Left forelimb (tissue), 1 donor: Measurements from ENCODE around the gene TMEM248.
"Not testable (repeated sequence)": the region's sequence is repeated elsewhere in the genome, so short reads cannot be mapped to it uniquely, and the experiment has no call there.

Experiments used
- DNase-seq: peaks from one replicate; pipeline ENCODE4 v3.0.0-alpha.2; 2018; ENCODE audit warnings: low spot score

Gene TMEM248

DNA sequence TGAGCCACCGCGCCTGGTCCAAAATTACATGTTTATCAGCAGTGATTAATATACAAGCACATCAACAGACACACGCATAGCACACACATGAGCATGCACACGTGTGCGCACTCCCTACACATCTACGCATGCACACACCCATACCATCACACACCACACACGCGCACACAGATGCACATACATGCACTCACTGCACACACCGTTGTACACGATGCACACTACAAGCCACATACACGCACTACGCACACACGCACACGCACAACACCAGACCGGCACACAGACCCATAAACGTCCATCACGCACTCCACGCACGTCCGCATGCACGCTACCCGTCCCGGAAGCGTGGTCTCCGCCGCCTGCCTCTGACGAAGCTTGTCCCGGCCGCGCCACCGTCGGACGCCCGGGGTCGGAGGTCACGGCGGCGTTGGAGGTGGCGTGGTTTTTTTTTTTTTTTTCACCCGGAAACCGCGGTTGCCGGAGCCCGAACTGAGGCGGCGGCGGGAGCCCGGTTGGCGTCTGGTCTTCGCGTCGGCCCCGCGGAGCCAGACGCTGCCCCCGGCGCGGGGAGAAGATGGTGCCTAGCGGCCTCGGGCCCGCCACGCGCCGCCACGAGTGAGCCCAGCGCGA is at the start of gene TMEM248:
TSS of gene TMEM248 (plus strand) at position 457 of the 627 bp plus-strand sequence. CDS start 20,641 bp downstream, outside the sequence.
- peak; percentile 93 for DNase-seq

DNA sequence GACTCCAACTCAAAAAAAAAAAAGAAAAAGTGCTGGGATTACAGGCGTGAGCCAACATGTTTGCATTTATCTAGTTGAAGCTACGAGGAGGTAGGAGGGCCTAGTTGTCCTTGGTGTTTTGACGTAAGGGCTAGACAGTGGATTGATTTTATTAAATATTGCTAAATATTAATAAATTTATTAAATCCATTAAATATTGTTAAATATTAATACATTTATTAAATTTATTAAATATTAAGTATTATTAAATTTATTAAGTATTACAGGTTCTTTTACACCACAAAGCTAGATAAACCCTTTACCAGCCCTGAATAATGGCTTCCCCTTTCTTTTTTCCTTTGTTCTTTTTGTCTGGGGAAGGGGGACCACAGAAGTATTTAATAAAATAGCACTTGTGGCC is 47.5 kb upstream of the TMEM248 start:
- no peak for DNase-seq

DNA sequence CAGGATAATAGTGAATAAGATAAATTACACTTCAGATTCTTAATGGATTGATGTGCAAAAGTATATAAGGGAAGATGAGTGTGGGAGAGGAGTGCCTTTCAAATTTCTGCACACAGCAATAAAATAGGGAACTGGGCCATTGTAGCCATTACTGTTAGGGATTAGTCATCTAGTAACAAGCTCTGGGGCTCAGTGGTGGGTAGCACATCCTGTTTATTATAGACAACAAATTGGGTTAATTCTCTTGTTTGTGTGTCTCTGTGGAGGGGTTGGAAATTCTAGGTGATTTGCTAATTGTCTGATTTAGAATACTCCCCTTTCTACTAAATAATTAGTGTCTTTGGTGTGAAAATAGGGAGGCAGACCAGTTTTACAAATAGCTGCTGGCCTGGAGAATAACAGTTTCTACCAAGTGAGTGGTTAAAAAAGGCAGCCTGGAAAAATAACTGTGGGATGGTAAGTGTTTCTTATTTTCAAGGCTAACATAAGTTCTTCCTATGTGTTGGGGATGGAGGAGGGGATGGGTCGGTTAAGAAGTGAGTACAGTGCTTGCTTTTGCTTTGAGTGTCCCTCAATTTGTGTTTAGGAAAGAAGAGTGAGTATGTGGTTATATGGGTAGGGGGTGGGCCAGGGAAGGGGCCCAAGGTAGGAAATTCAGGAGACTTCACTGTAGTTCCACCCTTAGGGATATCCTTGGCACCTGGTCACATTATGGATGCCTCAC is 43.3 kb upstream of the TMEM248 start:
- no peak for DNase-seq

DNA sequence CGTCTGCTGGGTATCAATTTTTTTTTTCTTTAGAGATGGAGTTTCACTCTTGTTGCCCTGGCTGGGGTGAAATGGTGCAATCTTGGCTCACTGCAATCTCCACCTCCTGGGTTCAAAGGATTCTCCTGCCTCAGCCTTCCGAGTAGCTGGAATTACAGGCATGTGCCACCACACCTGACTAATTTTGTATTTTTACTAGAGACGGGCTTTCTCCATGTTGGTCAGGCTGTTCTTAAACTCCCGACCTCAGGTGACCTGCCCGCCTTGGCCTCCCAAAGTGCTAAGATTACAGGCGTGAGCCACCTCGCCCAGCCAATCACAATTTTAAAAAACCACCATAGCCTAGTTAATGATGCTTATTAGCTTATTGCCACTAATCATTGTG is 42.7 kb upstream of the TMEM248 start:
- not testable (repeated sequence) for DNase-seq

DNA sequence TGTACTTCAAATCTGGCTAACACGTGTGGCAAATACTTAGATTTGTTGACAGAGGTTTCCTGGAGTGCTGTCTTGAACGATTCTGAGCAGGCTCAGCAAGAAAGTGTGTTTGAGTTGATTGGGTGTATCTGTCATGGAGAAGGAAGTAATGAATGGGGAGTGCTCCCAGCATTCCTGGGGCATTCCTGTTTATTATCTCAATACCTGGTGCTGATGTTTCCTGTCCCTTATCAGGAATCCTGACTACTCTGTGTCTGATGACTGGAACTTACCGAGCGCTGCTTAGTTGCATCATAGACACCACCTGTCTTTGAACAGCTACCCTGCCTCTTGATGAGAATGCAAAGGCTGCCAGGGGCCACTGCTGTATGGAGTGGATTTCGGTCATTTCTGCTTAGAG is 41.0 kb upstream of the TMEM248 start:
- DNase-seq = no peak

DNA sequence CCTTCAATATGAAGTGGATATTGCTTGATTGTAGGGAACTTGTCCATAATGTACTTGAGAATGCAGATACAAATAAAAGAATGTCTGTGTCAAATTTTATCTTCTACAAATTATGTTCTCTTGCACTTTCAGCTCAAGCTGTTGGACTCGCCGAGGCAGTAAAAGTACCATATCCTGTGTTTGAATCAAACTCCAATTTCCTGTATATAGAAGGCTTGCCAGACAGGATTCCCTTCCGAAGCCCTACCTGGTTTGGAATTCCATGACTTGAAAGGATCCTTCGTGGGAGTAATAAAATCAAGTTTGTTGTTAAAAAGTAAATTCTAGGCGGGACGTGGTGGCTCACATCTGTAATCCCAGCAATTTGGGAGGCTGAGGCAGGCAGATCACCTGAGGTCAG is 40.4 kb upstream of the TMEM248 start:
- DNase-seq = not testable (repeated sequence)

DNA sequence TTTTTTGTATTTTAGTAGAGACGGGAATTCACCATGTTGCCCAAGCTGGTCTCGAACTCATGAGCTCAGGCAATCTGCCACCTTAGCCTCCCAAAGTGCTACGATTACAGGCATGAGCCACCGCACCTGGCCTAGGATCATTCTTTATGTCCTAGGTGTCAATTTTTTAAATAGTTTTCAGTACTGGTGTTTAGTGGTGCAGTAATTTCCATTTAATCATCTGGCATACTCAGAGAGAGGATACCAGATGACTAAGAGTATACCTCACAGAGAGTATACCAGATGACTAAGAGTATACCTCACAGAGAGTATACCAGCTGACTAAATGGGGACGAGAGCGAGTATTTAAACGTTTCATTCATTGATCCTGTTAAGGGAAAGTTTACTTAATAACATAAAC is 37.3 kb upstream of the TMEM248 start:
- no peak for DNase-seq

- DNase-seq = not testable (repeated sequence)
Measured at GRCh38 chr7:66884556-66884955, 36.5 kb upstream of the TMEM248 start.

- no peak for DNase-seq
Measured at GRCh38 chr7:66886152-66886551, 34.9 kb upstream of the TMEM248 start.

GRCh38 chr7:66888223-66888622 is 32.8 kb upstream of the TMEM248 start:
- DNase-seq = not testable (repeated sequence)

- no peak for DNase-seq
Measured at GRCh38 chr7:66894463-66895080, 26.5 kb upstream of the TMEM248 start.

GRCh38 chr7:66896441-66896840 is 24.6 kb upstream of the TMEM248 start:
- DNase-seq = no peak

- no peak for DNase-seq
Measured at GRCh38 chr7:66899552-66900280, 21.3 kb upstream of the TMEM248 start.

- no peak for DNase-seq
Measured at GRCh38 chr7:66901941-66902843, 18.8 kb upstream of the TMEM248 start.

DNA sequence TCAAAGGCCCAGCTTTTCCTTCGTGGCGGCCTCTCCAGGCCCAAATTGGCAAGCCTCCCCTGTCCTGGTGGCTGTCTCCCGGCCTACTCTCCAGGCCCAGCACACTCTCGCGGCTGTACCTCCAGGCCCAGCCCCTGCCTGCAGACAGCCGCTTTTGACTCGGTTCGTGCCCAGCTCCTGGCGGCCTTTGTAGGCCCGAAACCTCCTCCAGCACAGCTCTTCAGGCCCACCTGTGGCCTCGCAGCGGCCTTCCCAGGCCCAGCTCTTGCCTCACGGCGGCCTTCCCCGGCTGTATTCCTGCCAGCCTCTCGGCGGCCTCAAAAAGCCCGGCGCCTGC is 18.2 kb upstream of the TMEM248 start:
- DNase-seq = no peak

DNA sequence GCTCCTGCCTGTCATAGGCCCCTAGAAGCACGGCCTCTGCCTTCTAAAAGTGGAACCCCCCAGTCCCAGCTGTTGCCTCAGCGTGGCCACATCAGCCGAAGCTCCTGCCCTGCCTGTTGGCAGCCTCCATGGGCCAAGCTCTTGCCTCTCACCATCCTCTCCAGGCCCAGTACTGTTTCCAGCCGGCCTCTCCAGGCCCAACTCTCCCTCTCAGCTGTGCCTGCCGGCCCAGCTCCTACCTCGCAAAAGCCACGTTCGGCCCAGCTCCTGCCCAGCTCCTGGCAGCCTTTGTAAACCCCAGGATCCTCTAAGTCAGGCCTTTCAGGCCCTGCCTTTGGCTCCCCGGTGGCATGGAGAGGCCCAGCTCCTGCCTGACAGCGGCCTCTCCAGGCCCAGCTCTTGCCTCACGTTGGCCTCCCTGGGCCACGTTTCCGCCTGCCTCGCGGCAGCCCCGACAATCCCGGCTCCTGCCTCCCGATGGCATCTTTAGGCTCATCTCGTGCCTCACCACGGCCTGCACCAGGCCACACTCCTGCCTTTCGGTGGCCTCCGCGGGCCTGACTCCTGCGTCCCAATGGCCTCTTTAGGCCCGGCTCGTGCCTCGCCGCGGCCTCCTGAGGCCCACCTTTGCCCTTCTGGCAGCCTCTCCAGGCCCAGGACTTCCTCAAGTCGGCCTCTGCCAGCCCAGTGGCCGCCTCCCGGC is 17.5 kb upstream of the TMEM248 start:
- DNase-seq = no peak

DNA sequence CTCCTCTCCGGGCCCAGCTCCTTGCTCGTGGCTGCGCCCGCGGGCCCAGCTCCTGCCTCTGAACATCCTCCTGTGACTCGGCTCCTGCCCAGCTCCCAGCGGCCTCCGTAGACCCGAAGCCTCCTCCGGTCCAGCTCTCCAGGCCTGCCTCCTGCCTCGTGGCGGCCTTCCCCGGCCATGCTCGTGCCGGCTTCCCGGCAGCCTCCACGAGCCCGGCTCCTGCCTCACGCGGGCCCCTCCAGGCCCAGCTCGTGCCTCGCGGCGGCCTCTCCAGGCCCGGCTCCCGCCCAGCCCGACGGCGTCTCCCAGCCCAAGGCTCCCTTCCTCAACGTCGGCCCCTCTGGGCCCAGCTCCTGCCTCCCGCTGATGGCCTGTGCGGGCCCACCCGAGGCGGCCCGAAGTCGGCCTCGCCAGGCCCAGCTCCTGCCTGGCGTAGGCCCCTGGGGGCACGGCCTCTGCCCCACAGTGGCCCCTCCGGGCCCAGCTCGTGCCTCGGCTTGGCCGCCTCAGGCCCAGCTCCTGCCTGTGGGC is 16.9 kb upstream of the TMEM248 start:
- DNase-seq = no peak

GRCh38 chr7:66905278-66905677 is 15.7 kb upstream of the TMEM248 start:
- no peak for DNase-seq

DNA sequence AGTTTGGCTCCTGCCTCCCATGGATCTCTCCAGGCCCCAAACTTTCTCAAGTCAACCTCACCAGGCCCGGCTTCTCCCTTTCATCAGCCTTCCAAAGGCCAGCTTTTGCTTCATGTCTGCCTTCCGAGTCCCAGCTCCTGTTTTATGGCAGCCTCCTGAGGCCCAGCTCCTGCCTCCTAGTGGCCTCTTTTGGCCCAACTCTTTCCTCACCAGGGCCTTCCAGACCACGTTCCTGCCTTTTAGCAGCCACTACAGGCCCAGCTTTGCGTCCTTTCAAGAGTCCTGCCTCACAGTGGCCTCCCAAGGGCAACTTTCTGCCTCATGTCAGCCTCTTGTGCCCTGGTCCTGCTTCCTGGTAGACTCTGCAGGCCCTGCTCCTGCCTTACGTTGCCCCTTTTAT is 15.3 kb upstream of the TMEM248 start:
- DNase-seq = no peak

- no peak for DNase-seq
Measured at GRCh38 chr7:66907731-66908130, 13.3 kb upstream of the TMEM248 start.

DNA sequence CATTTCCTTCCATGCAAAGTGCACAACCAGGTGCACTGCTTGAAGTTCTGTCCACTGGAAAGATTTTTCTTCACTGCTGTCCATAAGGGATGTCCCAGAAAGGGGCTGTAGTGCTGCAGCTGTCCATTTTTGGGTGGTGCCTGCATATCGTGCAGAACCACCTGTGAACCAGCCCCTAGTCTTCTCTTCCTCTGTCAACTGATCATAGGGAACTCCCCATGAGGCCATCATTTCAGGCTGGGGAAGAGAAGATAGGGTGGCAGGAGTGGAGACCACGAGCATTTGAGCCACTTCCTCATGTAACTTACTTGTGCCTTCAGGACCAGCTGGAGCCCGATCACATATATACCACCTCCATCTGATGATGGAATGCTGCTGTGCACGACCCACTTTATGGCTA is 12.4 kb upstream of the TMEM248 start:
- DNase-seq = not testable (repeated sequence)
